ENCODE results near the gene SLC9A9.

DNA sequence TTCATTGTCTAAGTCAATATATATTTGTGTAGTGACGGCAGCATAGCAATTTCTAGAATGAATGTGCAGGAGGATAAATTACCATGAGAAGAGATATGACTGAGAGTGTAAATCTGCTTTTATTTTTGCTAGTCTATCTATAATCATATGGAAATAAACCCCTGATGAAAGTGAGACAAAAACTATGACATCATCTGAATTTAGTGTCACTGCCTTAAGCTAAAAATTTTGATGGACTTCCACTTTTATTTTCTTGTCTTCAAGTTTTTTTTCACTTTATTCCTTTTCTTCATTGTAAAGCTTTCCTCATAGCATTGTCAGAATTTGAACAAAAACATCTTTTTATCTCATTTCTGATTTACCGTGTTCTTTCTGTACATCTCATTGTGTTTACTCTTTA lies 486.7 kb downstream of the SLC9A9 start:
- TF ChIP-seq POLR2AphosphoS5 (IDR thresholded peaks at IDR 0.05) (no peak), POLR2A (IDR thresholded peaks at IDR 0.05) (no peak)
- TF ChIP-seq, protein P1, sequence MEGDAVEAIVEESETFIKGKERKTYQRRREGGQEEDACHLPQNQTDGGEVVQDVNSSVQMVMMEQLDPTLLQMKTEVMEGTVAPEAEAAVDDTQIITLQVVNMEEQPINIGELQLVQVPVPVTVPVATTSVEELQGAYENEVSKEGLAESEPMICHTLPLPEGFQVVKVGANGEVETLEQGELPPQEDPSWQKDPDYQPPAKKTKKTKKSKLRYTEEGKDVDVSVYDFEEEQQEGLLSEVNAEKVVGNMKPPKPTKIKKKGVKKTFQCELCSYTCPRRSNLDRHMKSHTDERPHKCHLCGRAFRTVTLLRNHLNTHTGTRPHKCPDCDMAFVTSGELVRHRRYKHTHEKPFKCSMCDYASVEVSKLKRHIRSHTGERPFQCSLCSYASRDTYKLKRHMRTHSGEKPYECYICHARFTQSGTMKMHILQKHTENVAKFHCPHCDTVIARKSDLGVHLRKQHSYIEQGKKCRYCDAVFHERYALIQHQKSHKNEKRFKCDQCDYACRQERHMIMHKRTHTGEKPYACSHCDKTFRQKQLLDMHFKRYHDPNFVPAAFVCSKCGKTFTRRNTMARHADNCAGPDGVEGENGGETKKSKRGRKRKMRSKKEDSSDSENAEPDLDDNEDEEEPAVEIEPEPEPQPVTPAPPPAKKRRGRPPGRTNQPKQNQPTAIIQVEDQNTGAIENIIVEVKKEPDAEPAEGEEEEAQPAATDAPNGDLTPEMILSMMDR (IDR thresholded peaks at IDR 0.05): no peak

Measured in breast epithelium (tissue), 3 donors.